Neural cell (in vitro differentiated cells): ENCODE data around the gene FHOD1. TPM values are rescaled to one million over a fixed set of nuclear protein-coding genes. Genes with fewer than 3 reads are reported as not detected.
A peak's percentile ranks its signal among the peaks of the same experiment; 100 is the strongest.

Source experiments
- H2AFZ ChIP-seq: fragments of 200-600, 300-800 bp; sonication (generic), shearing (Covaris generic); 2 replicates; pipeline ENCODE4 v1.6.0; 2014; ENCODE audit warnings: low read depth, mild to moderate bottlenecking, antibody characterized with exemption, low read length, moderate library complexity
- H3F3A ChIP-seq: fragments of 200-600 bp; shearing (Covaris generic); 2 replicates; pipeline ENCODE4 v1.6.1; 2016; ENCODE audit warnings: mild to moderate bottlenecking, moderate library complexity, mixed read lengths, antibody characterized with exemption, low read length; ENCODE audit not compliant: insufficient read depth, poor library complexity, severe bottlenecking
- H3K27ac ChIP-seq: fragments of 200-600, 300-800 bp; sonication (generic), shearing (Covaris generic); 2 replicates; pipeline ENCODE4 v1.5.1; 2014; ENCODE audit warnings: mild to moderate bottlenecking, low read length, moderate library complexity
- H3K27me3 ChIP-seq: fragments of 300-800, 200-600 bp; sonication (generic), shearing (Covaris generic); 2 replicates; pipeline ENCODE4 v1.6.0; 2014; ENCODE audit warnings: mild to moderate bottlenecking, low read depth, low read length, moderate library complexity; ENCODE audit not compliant: insufficient read depth
- H3K36me3 ChIP-seq: fragments of 300-800, 200-600 bp; sonication (generic), shearing (Covaris generic); 2 replicates; pipeline ENCODE4 v1.5.1; 2014; ENCODE audit warnings: mild to moderate bottlenecking, antibody characterized with exemption, low read length, moderate library complexity; ENCODE audit not compliant: insufficient read depth
- H3K4me2 ChIP-seq: fragments of 300-800, 200-600 bp; sonication (generic), shearing (Covaris generic); 2 replicates; pipeline ENCODE4 v1.6.0; 2014; ENCODE audit warnings: mild to moderate bottlenecking, low read length
- H3K4me3 ChIP-seq: fragments of 300-800, 200-600 bp; sonication (generic), shearing (Covaris generic); 2 replicates; pipeline ENCODE4 v1.5.1; 2014; ENCODE audit warnings: mild to moderate bottlenecking, low read length, moderate library complexity
- H3K79me2 ChIP-seq: fragments of 200-600 bp; shearing (Covaris generic); replicated peaks from 2 replicates; pipeline ENCODE4 v1.6.0; 2014; ENCODE audit warnings: mild to moderate bottlenecking, low read length, moderate library complexity; ENCODE audit not compliant: insufficient read depth
- H3K9ac ChIP-seq: fragments of 300-800, 200-600 bp; sonication (generic), shearing (Covaris generic); 2 replicates; pipeline ENCODE4 v1.6.1; 2016; ENCODE audit warnings: mild to moderate bottlenecking, low read length, mixed read lengths
- H3K9me2 ChIP-seq: fragments of 200-600 bp; shearing (Covaris generic); 2 replicates; pipeline ENCODE4 v1.6.1; 2016; ENCODE audit warnings: mild to moderate bottlenecking, low read length, mixed read lengths; ENCODE audit not compliant: insufficient read depth
- H3K9me3 ChIP-seq: fragments of 200-600, 300-800 bp; sonication (generic), shearing (Covaris generic); 2 replicates; pipeline ENCODE4 v1.6.1; 2016; ENCODE audit warnings: mild to moderate bottlenecking, mixed run types, low read length, moderate library complexity, mixed read lengths
- H4K20me1 ChIP-seq: fragments of 200-600 bp; shearing (Covaris generic); 2 replicates; pipeline ENCODE4 v1.6.1; 2016; ENCODE audit warnings: mild to moderate bottlenecking, mixed run types; ENCODE audit not compliant: insufficient read depth
- EP300 ChIP-seq: fragments of 450-650 bp; conservative IDR thresholded peaks from 2 replicates; pipeline ENCODE4 v1.6.1; 2014; ENCODE audit warnings: antibody characterized with exemption, mild to moderate bottlenecking, moderate library complexity; ENCODE audit not compliant: poor library complexity, severe bottlenecking
- EZH2 ChIP-seq: fragments of 200-600, 300-800 bp; shearing (Covaris generic), sonication (generic); IDR thresholded peaks from 2 replicates; pipeline ENCODE4 v1.6.1; 2014; ENCODE audit warnings: antibody characterized with exemption, low read length, borderline replicate concordance, mild to moderate bottlenecking; ENCODE audit not compliant: insufficient read depth, poor library complexity, severe bottlenecking
- MXI1 ChIP-seq: fragments of 450-650 bp; conservative IDR thresholded peaks from 2 replicates; pipeline ENCODE4 v1.6.1; 2014; ENCODE audit warnings: antibody characterized with exemption, mild to moderate bottlenecking; ENCODE audit not compliant: poor library complexity, severe bottlenecking
- POLR2AphosphoS5 ChIP-seq: IDR thresholded peaks from 2 replicates; pipeline ENCODE4 v1.6.1; 2012
- RAD21 ChIP-seq: fragments of 450-650 bp; conservative IDR thresholded peaks from 2 replicates; pipeline ENCODE4 v1.6.1; 2014; ENCODE audit warnings: antibody characterized with exemption, mild to moderate bottlenecking, moderate library complexity
- SMC3 ChIP-seq: fragments of 450-650 bp; conservative IDR thresholded peaks from 2 replicates; pipeline ENCODE4 v1.6.1; 2014; ENCODE audit warnings: antibody characterized with exemption, mild to moderate bottlenecking, moderate library complexity; ENCODE audit not compliant: poor library complexity
- polyA minus RNA-seq: library from RNA; depleted of rRNA, polyadenylated mRNA; stranded (reverse); fragments of >200 nt; gene quantifications from 2 replicates; pipeline ENCODE4 v1.2.3, GENCODE V29; 2014
- polyA plus RNA-seq: library from polyadenylated mRNA; depleted of rRNA; stranded (reverse); fragments of >200 nt; gene quantifications from 2 replicates; pipeline ENCODE4 v1.2.3, GENCODE V29; 2014
- TF ChIP-seq, protein P1 (sequence below): fragments of 450-650 bp; IDR thresholded peaks from 2 replicates; pipeline ENCODE4 v1.5.1; 2014; ENCODE audit warnings: antibody characterized with exemption, mild to moderate bottlenecking, moderate library complexity; ENCODE audit not compliant: poor library complexity, severe bottlenecking
- TF ChIP-seq, protein P2 (sequence below): IDR thresholded peaks from 2 replicates; pipeline ENCODE4 v1.6.1; 2012; ENCODE audit warnings: borderline replicate concordance

The FHOD1 gene
- polyA plus RNA-seq: 0.92 and 6.3 TPM in 2 replicates
- polyA minus RNA-seq: 2.1 and 2.2 TPM in 2 replicates

DNA sequence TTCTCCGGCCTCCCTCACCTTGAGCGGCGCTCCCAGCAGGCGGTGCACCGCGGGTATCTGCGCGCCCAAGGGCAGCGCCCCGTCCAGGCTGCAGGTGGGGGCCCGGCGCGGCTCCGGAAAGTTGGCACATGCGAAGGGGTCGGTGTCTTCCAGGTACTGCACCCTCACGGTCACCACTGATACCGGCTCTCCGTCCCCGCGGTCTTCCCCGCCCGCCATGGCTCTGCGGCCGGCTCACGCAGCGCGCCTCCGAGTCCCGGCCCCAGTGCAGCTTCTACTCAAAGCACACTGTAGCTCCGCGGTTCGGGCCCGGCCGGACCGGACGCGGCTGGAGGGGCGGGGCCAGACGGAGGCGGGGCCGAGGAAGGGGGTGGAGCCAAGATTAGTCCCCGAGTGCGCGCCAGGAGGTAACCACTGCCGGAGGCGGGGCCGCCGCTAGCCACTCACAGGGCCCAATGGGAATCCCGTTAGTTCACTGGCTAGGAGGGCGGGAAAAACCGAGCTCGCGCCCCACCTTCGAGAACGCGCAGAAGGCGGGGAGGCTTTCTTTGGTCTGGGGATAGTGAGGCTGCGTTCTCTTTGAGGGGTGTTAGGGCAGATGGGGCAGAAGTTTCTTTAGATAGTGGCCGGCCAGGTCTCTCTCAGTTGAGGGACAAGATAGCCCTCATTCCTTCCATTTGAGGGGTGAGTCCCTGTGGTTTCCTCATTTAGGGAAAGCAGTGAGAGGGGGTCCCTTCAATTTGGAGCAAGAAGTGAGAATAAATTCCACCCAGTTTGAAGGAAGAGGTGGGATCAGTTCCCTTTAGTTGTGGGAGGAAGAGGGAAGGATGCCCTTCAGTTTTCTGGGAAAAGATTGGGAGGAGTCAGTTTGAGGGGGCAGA is at the start of gene FHOD1:
Gene FHOD1 (minus strand): TSS at position 290 of the 881 bp plus-strand sequence. CDS start 71 bp downstream, at position 219.
- no peak for TF ChIP-seq POLR2AphosphoS5
- no peak for TF ChIP-seq SMC3
- no peak for TF ChIP-seq MXI1
- TF ChIP-seq, protein P1, sequence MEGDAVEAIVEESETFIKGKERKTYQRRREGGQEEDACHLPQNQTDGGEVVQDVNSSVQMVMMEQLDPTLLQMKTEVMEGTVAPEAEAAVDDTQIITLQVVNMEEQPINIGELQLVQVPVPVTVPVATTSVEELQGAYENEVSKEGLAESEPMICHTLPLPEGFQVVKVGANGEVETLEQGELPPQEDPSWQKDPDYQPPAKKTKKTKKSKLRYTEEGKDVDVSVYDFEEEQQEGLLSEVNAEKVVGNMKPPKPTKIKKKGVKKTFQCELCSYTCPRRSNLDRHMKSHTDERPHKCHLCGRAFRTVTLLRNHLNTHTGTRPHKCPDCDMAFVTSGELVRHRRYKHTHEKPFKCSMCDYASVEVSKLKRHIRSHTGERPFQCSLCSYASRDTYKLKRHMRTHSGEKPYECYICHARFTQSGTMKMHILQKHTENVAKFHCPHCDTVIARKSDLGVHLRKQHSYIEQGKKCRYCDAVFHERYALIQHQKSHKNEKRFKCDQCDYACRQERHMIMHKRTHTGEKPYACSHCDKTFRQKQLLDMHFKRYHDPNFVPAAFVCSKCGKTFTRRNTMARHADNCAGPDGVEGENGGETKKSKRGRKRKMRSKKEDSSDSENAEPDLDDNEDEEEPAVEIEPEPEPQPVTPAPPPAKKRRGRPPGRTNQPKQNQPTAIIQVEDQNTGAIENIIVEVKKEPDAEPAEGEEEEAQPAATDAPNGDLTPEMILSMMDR: peak; percentile 18
- Histone ChIP-seq H3K79me2 (no peaks in the 10 kb centered on the region), H3K9ac (peak within 1 kb of the TSS; percentile 59), H3K4me3 (peak within 1 kb of the TSS; percentile 70), H2AFZ (no peak within 1 kb of the TSS), H3K36me3 (no peaks in the 10 kb centered on the region), H3K27me3 (peaks cover 49% of the 10 kb centered on the region), H3K4me2 (peak within 1 kb of the TSS; percentile 73), H4K20me1 (no peaks in the 10 kb centered on the region), H3K9me2 (no peaks in the 10 kb centered on the region), H3K27ac (no peak within 1 kb of the TSS), H3K9me3 (no peaks in the 10 kb centered on the region), H3F3A (no peaks in the 10 kb centered on the region)

DNA sequence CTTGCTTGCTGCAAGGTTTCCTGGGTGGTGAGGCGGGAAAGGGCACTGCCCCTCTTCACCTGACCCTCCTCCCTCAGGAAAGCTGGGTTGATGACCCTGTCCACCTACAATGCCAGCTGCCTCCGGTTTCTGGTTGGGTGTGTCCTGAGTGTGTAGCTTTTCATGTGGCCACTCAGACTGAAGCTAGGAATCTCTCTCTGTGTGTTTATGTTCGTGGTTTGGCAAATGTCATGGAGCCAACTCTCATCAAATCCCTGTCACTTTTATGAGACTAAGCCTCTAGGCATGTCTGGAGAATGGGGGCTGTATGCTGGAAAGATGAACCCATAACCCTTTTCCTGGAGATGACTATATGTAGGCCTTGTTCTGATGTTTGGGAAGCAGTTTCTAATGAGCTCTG is 49.1 kb upstream of the FHOD1 start:
- Histone ChIP-seq H2AFZ (no peak overlapping the region), H3K9ac (no peak overlapping the region), H3K36me3 (no peaks in the 10 kb centered on the region), H3K79me2 (no peaks in the 10 kb centered on the region), H3K27me3 (no peaks in the 10 kb centered on the region), H3K4me2 (no peak overlapping the region), H3K4me3 (no peak overlapping the region), H3K9me2 (no peaks in the 10 kb centered on the region), H4K20me1 (no peaks in the 10 kb centered on the region), H3K27ac (no peak overlapping the region), H3F3A (no peaks in the 10 kb centered on the region), H3K9me3 (no peaks in the 10 kb centered on the region)
- TF ChIP-seq RAD21 (no peak), EP300 (no peak), EZH2 (no peak)

DNA sequence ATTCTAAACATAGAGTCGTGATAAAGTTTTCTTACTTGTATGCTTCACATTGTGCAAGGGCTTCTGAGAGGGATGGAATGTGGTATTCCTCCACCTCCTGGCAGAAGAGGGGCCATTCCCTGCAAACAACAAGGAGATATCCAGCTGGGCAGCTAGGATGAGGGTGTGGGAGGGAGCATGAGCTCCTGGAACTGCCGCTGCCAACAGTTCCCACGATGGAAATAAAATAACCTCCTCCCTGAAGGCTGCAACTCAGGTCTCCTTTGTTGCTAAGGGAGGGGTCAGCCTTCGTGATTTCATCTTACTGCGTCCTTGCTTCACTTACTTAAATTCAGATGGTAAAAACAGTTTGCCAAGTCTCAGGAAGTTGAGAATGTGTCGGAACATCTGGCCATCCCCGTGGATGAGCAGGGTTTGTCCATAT is 47.7 kb upstream of the FHOD1 start:
- Histone ChIP-seq H3K27me3 (no peaks in the 10 kb centered on the region), H2AFZ (no peak overlapping the region), H3K9ac (no peak overlapping the region), H3F3A (no peaks in the 10 kb centered on the region), H3K36me3 (no peaks in the 10 kb centered on the region), H4K20me1 (no peaks in the 10 kb centered on the region), H3K79me2 (no peaks in the 10 kb centered on the region), H3K9me3 (no peaks in the 10 kb centered on the region), H3K4me3 (no peak overlapping the region), H3K9me2 (no peaks in the 10 kb centered on the region), H3K27ac (no peak overlapping the region), H3K4me2 (no peak overlapping the region)
- TF ChIP-seq POLR2AphosphoS5 (no peak), SMC3 (no peak), EP300 (no peak)
- TF ChIP-seq, protein P2, sequence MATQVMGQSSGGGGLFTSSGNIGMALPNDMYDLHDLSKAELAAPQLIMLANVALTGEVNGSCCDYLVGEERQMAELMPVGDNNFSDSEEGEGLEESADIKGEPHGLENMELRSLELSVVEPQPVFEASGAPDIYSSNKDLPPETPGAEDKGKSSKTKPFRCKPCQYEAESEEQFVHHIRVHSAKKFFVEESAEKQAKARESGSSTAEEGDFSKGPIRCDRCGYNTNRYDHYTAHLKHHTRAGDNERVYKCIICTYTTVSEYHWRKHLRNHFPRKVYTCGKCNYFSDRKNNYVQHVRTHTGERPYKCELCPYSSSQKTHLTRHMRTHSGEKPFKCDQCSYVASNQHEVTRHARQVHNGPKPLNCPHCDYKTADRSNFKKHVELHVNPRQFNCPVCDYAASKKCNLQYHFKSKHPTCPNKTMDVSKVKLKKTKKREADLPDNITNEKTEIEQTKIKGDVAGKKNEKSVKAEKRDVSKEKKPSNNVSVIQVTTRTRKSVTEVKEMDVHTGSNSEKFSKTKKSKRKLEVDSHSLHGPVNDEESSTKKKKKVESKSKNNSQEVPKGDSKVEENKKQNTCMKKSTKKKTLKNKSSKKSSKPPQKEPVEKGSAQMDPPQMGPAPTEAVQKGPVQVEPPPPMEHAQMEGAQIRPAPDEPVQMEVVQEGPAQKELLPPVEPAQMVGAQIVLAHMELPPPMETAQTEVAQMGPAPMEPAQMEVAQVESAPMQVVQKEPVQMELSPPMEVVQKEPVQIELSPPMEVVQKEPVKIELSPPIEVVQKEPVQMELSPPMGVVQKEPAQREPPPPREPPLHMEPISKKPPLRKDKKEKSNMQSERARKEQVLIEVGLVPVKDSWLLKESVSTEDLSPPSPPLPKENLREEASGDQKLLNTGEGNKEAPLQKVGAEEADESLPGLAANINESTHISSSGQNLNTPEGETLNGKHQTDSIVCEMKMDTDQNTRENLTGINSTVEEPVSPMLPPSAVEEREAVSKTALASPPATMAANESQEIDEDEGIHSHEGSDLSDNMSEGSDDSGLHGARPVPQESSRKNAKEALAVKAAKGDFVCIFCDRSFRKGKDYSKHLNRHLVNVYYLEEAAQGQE: no peak
